Measurements from ENCODE around the gene AHDC1. TPM values are rescaled to one million over a fixed set of nuclear protein-coding genes. Genes with fewer than 3 reads are reported as not detected.

The AHDC1 gene
- total RNA-seq, 4 donors from 2014 or later: 37.7 to 63.0 (median 52.5) TPM

DNA sequence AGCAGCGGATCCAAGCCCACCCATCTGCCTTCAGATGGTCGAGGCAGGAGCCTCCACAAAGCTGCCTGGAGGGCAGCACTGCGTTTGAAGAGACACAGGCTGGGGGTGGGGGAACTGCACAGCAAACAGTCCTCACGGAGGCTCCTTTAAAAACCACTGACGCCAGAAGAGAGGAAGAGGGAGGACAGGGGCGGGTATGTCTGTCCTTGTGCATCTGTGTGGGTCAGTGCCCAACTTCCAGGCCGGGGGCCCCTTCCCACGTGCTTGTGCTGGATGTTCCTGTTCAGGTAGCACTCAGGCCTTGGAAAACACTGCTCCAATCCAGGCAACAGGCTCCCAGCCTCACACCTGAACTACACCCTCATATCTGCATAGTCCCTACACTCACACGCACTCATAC, 7.7 kb downstream of the AHDC1 start:
- H3K4me3 ChIP-seq (ENCODE audit: low read depth, poor library complexity, severe bottlenecking): no peak overlapping the region
- no peak for DNase-seq (ENCODE audit: low spot score in 2 of 2)
- no peak for TF ChIP-seq POLR2A (IDR thresholded peaks at IDR 0.05)
- TF ChIP-seq CTCF (IDR thresholded peaks at IDR 0.05): no peak
- 28 to 41% methylated on average over 9 of the region's 9 CpGs for WGBS, 2 donors
- intact Hi-C loops (cut with DNase I; ENCODE audit: low total_unique reads): no loop called here

GRCh38 chr1:27595597-27595996, 8.3 kb downstream of the AHDC1 start:
- intact Hi-C loops (cut with DNase I; ENCODE audit: low total_unique reads): no loop called here
- TF ChIP-seq CTCF (IDR thresholded peaks at IDR 0.05): no peak
- H3K4me3 ChIP-seq (ENCODE audit: low read depth, poor library complexity, severe bottlenecking): no peak overlapping the region
- no peak for DNase-seq (ENCODE audit: low spot score in 2 of 2)
- 54 to 57% methylated on average over 5 of the region's 5 CpGs for WGBS, 2 donors

DNA sequence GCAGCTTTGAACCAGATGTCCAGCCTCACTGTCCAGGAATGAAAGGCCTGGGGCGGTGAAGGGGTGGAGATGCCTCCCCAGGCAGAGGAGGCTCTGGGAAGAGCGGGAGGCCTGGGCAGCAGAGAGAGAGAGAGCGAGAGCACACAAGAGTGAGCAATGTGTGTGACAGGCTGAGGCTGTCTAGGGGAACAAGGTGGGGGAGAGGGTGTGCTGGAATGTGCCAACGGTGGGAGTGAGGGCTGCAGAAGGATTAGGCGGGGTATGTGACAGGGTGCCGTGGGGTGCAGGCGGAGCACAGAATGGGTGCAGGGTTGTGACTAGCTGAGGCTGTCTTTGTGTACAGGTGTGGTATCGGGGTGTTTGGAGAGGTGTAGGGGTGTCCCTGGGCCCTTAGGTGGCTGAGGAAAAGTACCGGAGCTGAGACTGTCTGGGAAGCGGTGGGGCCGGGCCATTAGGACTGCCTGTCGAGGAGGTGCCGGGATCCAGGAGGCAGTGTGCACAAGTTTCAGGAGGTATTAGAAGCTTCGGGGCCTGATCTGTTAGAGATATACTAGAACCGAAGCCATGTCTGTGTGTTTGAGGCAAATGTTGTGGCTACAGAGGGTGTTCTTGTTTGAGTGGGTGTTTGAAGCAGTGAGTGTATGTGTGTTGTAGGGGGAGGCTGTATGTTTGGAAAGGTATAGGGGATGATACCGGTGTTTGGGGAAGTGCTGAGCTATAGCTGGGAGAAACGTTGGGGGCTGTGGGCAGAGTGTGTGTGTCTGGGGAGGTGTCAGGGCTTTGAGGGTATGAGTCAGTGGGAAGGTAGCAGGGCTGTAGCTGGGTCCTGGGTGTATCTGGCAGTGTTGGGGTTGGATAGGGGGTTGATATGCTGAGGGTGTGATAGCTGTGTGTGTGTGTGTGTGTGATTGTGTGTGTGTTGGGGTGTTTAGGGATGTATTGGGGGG, 9.1 kb downstream of the AHDC1 start:
- WGBS, 2 donors: 40 to 48% methylated on average over 17 of the region's 17 CpGs
- intact Hi-C loops (cut with DNase I; ENCODE audit: low total_unique reads): no loop called here
- H3K4me3 ChIP-seq (ENCODE audit: low read depth, poor library complexity, severe bottlenecking): no peak overlapping the region
- TF ChIP-seq CTCF (IDR thresholded peaks at IDR 0.05) (no peak), POLR2A (IDR thresholded peaks at IDR 0.05) (no peak)
- DNase-seq (ENCODE audit: low spot score in 2 of 2): no peak

GRCh38 chr1:27593678-27594563, 10.0 kb downstream of the AHDC1 start:
- TF ChIP-seq POLR2A (IDR thresholded peaks at IDR 0.05) (no peak), CTCF (IDR thresholded peaks at IDR 0.05) (no peak)
- no peak for DNase-seq (ENCODE audit: low spot score in 2 of 2)
- no peak overlapping the region for H3K4me3 ChIP-seq (ENCODE audit: low read depth, poor library complexity, severe bottlenecking)
- WGBS, 2 donors: 60 to 63% methylated on average over 8 of the region's 8 CpGs
- intact Hi-C loops (cut with DNase I; ENCODE audit: low total_unique reads): no loop called here

GRCh38 chr1:27592931-27593677, 10.8 kb downstream of the AHDC1 start:
- no peak for DNase-seq (ENCODE audit: low spot score in 2 of 2)
- 72 to 74% methylated on average over 14 to 17 of the region's 17 CpGs for WGBS, 2 donors
- H3K4me3 ChIP-seq (ENCODE audit: low read depth, poor library complexity, severe bottlenecking): no peak overlapping the region
- TF ChIP-seq CTCF (IDR thresholded peaks at IDR 0.05) (no peak), POLR2A (IDR thresholded peaks at IDR 0.05) (no peak)
- intact Hi-C loops (cut with DNase I; ENCODE audit: low total_unique reads): no loop called here
